ENCODE results near the gene EIF3F.

The EIF3F gene

DNA sequence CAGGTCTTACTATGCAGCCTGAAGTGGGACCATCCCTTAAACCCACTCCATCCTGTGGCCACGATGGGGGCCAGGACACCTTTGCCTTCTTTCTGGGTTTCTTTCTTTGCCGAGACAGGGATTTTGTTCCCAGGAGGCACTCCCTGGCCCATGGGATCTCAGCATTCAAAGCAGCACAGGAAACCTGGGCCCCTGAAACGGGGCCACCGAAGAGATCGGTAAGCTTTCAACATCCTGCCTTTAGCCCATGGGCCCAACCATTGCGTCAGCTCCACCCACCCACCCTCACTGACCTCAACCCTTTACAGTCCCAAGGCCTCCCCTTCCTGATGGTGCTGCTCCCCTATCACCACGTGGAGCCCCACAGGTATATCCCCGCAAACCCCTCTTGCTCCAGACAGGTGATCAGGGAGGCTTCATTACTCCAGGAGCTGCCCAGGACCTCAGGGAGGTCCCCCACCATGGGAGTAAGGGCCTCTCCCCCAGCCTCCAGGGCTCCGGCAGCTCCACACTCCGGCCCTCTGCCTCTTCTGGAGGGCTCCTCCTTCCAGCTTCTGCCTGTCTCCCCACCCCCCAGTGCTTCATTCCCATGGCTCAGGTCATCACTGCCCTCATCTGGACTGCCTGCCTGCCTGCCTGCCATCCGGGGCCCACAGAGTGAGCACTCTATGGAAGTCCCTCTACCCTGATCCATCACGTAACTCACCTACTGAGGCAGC lies 51.8 kb downstream of the EIF3F start:
- DNase-seq (ENCODE audit: low spot score in 2 of 2), result no peak
- no peak overlapping the region for H3K4me3 Mint-ChIP-seq
- ATAC-seq (replicated peaks; ENCODE audit: extremely low read depth, poor library complexity, severe bottlenecking), result no peak
- no peak overlapping the region for H3K27ac Mint-ChIP-seq (ENCODE audit: low read depth)
- no peaks in the 10 kb centered on the region for H3K9me3 Mint-ChIP-seq
- no peaks in the 10 kb centered on the region for H3K36me3 Mint-ChIP-seq (ENCODE audit: insufficient read depth)
- H3K4me1 Mint-ChIP-seq, result no peaks in the 10 kb centered on the region
- peaks cover 29% of the 10 kb centered on the region for H3K27me3 Mint-ChIP-seq

DNA sequence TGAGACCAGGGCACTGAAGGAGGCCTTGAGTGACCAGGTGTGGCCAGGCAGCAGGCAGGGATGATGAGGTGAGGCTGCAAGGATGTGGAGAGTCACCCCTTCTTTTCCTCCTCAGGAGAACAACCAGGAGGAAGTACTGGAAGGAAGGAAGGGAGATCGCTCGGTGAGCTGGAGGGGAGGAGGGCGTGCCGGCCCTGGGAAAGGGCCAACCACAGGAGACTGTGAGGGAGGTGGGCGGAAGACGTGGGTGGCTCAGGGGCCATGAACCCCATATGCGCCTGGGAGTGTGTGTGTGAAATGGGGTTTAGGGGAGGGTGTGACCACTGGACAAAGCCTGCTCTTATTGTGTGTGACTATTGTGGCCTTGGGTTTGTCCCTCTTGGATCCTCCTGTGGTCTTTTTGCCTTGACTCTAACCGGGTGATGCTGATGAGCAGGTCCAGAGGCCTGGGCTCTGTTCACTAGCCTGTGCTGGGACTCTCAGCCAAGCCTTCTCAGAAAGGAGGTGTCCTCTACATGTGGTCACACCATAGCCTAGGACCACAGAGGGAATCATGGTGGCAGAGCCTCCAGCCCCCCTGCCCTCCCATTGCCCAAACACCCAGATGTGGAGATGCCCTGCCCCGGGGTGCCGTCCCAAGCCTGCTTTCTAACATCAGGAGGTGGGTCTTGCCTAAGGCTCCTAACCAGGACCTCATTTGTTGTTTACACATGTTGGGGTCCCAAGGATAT lies 52.6 kb downstream of the EIF3F start:
- Mint-ChIP-seq H3K27ac (ENCODE audit: low read depth) (no peak overlapping the region), H3K4me1 (no peaks in the 10 kb centered on the region), H3K9me3 (no peaks in the 10 kb centered on the region), H3K27me3 (peaks cover 31% of the 10 kb centered on the region), H3K36me3 (ENCODE audit: insufficient read depth) (no peaks in the 10 kb centered on the region), H3K4me3 (no peak overlapping the region)
- ATAC-seq (replicated peaks; ENCODE audit: extremely low read depth, poor library complexity, severe bottlenecking) (no peak), DNase-seq (ENCODE audit: low spot score in 2 of 2) (no peak)

DNA sequence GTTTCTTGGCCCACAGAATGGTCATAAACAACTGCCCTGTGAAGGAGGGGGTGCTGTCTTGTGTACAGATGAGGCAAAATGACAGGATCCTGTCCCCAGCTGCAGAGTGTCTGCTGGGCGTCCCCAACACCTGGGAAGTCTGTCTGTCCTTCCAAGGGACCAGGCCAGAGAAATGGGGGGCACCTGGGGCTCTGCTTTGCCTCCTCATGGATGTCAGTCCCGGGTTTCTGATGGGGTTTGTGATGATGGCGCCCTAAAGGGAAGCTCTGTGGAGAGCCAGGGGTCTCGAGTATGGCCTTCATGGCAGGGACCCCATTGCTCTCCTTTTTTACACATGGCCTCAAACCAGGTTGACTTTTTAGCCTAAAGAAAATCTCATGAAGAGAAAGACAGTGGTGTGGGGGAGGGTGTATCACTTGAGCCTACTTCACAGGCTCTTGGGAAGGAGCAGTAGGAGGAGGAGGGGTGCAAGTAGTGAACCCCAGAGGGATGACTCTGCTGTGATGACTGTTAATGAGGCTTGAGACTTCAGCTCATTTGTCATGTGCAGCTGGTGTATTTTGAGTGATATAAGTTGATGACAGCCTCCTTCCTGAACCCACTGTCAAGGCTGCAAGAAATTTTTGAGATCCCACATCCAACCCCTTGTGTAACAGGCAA lies 53.3 kb downstream of the EIF3F start:
- Mint-ChIP-seq H3K27ac (ENCODE audit: low read depth) (no peak overlapping the region), H3K4me3 (no peak overlapping the region), H3K36me3 (ENCODE audit: insufficient read depth) (no peaks in the 10 kb centered on the region), H3K4me1 (no peaks in the 10 kb centered on the region), H3K27me3 (peaks cover 36% of the 10 kb centered on the region), H3K9me3 (no peaks in the 10 kb centered on the region)
- DNase-seq (ENCODE audit: low spot score in 2 of 2) (no peak), ATAC-seq (replicated peaks; ENCODE audit: extremely low read depth, poor library complexity, severe bottlenecking) (no peak)

DNA sequence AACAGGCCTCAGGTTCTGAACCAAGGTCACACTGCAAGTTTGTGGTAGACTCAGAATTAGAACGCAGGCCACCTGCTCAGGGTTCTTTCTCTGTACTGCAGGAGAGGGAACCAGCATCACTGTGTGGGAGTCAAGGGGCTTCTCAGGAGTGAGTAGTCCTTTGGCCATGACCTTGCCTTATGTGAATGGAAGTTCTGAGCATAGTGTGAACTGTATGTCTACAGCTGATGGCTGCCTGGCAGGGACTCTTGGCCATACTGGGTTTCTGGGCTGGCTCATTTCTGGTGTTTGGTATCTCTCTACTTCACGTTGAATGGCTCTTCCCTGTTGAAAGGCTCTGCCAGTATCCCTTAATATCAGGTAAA lies 53.8 kb downstream of the EIF3F start:
- no peak for DNase-seq (ENCODE audit: low spot score in 2 of 2)

DNA sequence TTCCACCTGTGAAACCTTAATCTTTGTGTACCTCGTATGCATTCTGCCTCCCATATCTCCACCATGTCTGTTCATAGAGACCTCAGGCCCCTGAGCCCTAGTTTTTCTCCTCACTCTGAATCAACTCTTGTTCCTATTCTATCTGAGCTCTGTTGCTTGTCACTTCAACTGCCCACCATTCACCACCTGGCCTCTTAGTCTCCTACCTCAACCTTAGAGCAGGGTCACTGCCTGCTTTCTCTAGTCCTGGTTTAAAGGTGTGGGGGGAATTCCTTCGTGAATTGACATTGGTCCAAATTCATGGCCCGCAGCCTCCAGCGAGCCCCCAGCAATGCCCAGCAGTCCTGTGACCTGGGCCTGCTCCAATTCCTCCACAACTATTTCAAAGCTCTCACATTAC lies 54.4 kb downstream of the EIF3F start:
- H3K9me3 Mint-ChIP-seq, result no peaks in the 10 kb centered on the region
- H3K4me1 Mint-ChIP-seq, result no peaks in the 10 kb centered on the region
- no peak for DNase-seq (ENCODE audit: low spot score in 2 of 2)
- no peak overlapping the region for H3K4me3 Mint-ChIP-seq
- H3K36me3 Mint-ChIP-seq (ENCODE audit: insufficient read depth), result no peaks in the 10 kb centered on the region
- no peak overlapping the region for H3K27ac Mint-ChIP-seq (ENCODE audit: low read depth)
- H3K27me3 Mint-ChIP-seq, result peaks cover 42% of the 10 kb centered on the region
- no peak for ATAC-seq (replicated peaks; ENCODE audit: extremely low read depth, poor library complexity, severe bottlenecking)

More for the DNA sequence above, 53.8 kb downstream of the EIF3F start:
- no peaks in the 10 kb centered on the region for H3K4me1 Mint-ChIP-seq
- no peak overlapping the region for H3K27ac Mint-ChIP-seq (ENCODE audit: low read depth)
- peaks cover 36% of the 10 kb centered on the region for H3K27me3 Mint-ChIP-seq
- H3K4me3 Mint-ChIP-seq, result no peak overlapping the region
- ATAC-seq (replicated peaks; ENCODE audit: extremely low read depth, poor library complexity, severe bottlenecking), result no peak
- H3K9me3 Mint-ChIP-seq, result no peaks in the 10 kb centered on the region
- H3K36me3 Mint-ChIP-seq (ENCODE audit: insufficient read depth), result no peaks in the 10 kb centered on the region

DNA sequence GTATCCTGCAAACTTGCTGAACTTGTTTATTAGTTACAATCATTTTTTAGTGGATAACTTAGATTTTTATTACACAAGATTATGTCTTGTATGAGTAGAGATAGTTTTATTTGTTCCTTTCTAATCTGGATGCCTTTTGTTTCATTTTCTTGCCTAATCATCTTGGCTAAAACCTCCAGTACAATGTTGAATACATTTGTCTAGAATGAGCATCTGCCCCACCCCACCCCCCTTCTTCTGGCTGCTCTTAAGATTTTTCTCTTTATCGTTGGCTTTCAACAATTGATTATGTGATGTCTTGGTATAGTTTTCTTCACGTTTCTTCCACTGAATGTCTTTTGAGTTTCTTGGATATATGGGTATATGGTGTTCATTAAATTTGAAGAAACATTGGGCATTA lies 56.6 kb downstream of the EIF3F start:
- Mint-ChIP-seq H3K9me3 (no peaks in the 10 kb centered on the region), H3K36me3 (ENCODE audit: insufficient read depth) (no peaks in the 10 kb centered on the region), H3K4me1 (no peaks in the 10 kb centered on the region), H3K27ac (ENCODE audit: low read depth) (no peak overlapping the region), H3K4me3 (no peak overlapping the region), H3K27me3 (peaks cover 40% of the 10 kb centered on the region)
- ATAC-seq (replicated peaks; ENCODE audit: extremely low read depth, poor library complexity, severe bottlenecking), result no peak
- DNase-seq (ENCODE audit: low spot score in 2 of 2), result no peak

DNA sequence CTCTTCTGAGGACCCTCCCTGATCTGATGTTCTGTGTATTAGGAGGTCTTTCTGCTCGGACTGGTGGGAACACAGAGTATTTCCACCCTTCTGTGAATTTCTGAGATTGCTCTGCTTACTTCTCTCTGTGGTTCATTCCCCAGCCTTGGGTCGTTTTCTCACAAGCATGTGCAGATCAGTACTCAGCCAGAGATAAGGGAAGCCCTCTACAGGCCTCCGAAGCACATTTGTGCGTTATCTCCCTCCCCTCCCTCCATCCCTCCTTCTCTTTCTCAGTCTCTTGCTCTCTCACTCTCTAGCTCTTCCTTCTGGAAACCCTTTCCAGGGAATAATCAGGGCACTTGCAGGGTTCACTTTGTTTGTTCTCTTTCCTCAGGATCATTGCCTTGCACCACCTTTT lies 58.7 kb downstream of the EIF3F start:
- H3K4me1 Mint-ChIP-seq, result no peaks in the 10 kb centered on the region
- ATAC-seq (replicated peaks; ENCODE audit: extremely low read depth, poor library complexity, severe bottlenecking) (no peak), DNase-seq (ENCODE audit: low spot score in 2 of 2) (no peak)
- no peak overlapping the region for H3K27ac Mint-ChIP-seq (ENCODE audit: low read depth)
- H3K9me3 Mint-ChIP-seq, result no peaks in the 10 kb centered on the region
- peaks cover 33% of the 10 kb centered on the region for H3K27me3 Mint-ChIP-seq
- H3K36me3 Mint-ChIP-seq (ENCODE audit: insufficient read depth), result no peaks in the 10 kb centered on the region
- H3K4me3 Mint-ChIP-seq, result no peak overlapping the region

DNA sequence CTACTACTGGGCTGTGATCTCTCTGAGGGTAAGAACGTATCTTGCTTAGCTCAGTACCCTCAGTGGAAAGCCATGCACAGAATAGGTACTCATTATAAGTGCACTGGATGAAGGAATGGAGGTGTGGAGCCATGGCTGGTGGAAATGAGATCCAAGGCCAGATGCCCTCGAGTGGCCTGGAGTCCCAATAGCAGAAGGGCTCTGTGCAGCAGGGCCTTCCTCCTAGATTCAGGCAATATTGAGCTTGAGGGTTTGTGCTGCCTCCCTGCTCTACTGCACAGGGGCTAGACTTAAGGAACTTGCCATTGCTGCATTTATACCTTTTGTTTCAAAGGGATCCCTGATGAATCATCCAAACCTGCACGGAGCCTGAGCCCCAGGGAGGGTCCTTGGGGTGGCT lies 60.2 kb downstream of the EIF3F start:
- no peak for DNase-seq (ENCODE audit: low spot score in 2 of 2)
- H3K27me3 Mint-ChIP-seq, result peaks cover 39% of the 10 kb centered on the region
- H3K9me3 Mint-ChIP-seq, result no peaks in the 10 kb centered on the region
- no peak overlapping the region for H3K27ac Mint-ChIP-seq (ENCODE audit: low read depth)
- no peaks in the 10 kb centered on the region for H3K36me3 Mint-ChIP-seq (ENCODE audit: insufficient read depth)
- no peak for ATAC-seq (replicated peaks; ENCODE audit: extremely low read depth, poor library complexity, severe bottlenecking)
- no peak overlapping the region for H3K4me3 Mint-ChIP-seq
- H3K4me1 Mint-ChIP-seq, result no peaks in the 10 kb centered on the region

DNA sequence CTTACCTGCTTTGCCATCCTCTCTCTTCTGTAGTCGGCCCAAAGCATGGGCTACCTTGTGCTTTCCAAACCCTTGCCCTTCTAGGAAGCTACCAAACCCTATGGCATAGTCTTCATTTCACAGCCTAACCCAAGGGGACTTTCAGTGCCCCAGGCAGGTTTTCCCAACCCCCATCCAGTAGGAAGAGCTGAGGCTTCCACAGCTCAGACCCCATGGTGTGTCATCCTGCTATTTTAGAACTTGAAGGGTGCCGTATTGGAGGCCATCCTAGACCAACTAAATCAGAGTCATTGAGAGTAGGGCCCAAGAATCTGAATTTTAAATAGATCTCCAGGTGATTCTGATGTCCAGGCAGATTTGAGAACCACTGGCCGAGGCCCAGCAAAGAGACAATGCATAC lies 61.9 kb downstream of the EIF3F start:
- H3K36me3 Mint-ChIP-seq (ENCODE audit: insufficient read depth), result no peaks in the 10 kb centered on the region
- H3K27me3 Mint-ChIP-seq, result peaks cover 40% of the 10 kb centered on the region
- DNase-seq (ENCODE audit: low spot score in 2 of 2) (no peak), ATAC-seq (replicated peaks; ENCODE audit: extremely low read depth, poor library complexity, severe bottlenecking) (no peak)
- H3K27ac Mint-ChIP-seq (ENCODE audit: low read depth), result no peak overlapping the region
- H3K4me3 Mint-ChIP-seq, result no peak overlapping the region
- no peaks in the 10 kb centered on the region for H3K4me1 Mint-ChIP-seq
- no peaks in the 10 kb centered on the region for H3K9me3 Mint-ChIP-seq

All from central memory CD8-positive, alpha-beta T cell (primary cell).